HCT116 (cell line): Measurements from ENCODE around the gene NDUFS8. TPM values are rescaled to one million over a fixed set of nuclear protein-coding genes. Genes with fewer than 3 reads are reported as not detected.

Experiments
- ATAC-seq: fragments of 200-7000 bp; cut with Tn5 transposase; 2 replicates; pipeline ENCODE4 v1.9.1; 2020; ENCODE audit warnings: mild to moderate bottlenecking, moderate library complexity
- BruUV-seq: library from RNA; stranded (reverse); fragments of 400-500 nt; replicated peaks from 2 replicates; lab custom pipeline; 2021; lab: Mats Ljungman, UMichigan
- CTCF ChIA-PET: fragments of 300-600 bp; sonication (Branson Sonifier 250); formaldehyde crosslinking; loops from one replicate; lab custom pipeline; 2021; ENCODE audit warnings: antibody characterized with exemption; lab: Charles Lee
- POLR2A ChIA-PET: fragments of 300-600, 350-600 bp; sonication (Branson Sonifier 250); formaldehyde crosslinking; loops from one replicate; lab custom pipeline; 2021; ENCODE audit warnings: antibody characterized with exemption; lab: Charles Lee
- RAD21 ChIA-PET, 2 experiments: fragments of 300-600 bp; sonication (Branson Sonifier 250); formaldehyde crosslinking; loops; one replicate each; lab custom pipeline; 2023; ENCODE audit warnings: low total read pairs in 2 of 2; ENCODE audit not compliant: uncharacterized antibody in 2 of 2, unreplicated experiment in 2 of 2, low non-redundant PET in 1 of 2; lab: Charles Lee
- DNase-seq: peaks from one replicate; pipeline ENCODE4 v3.0.0-alpha.2; 2010; ENCODE audit warnings: low read depth, low spot score
- H2AFZ ChIP-seq: fragments of 200-600 bp; shearing (Covaris generic), sonication (generic); 2 replicates; pipeline ENCODE4 v1.6.1; 2017; ENCODE audit warnings: low read depth, mixed run types, mixed read lengths, antibody characterized with exemption, low read length; ENCODE audit not compliant: poor library complexity, severe bottlenecking
- H3K27ac ChIP-seq: 2 replicates; pipeline ENCODE4 v1.5.1; 2012; ENCODE audit warnings: low read depth, low read length
- H3K27me3 ChIP-seq: fragments of 200-600 bp; sonication (generic); 2 replicates; pipeline ENCODE4 v1.6.1; 2016; ENCODE audit warnings: mixed run types, low read length, mixed read lengths; ENCODE audit not compliant: insufficient read depth
- H3K36me3 ChIP-seq, 2 experiments: fragments of 200-500 bp in 1 of 2; fragments of 200-600 bp in 1 of 2; sonication (Bioruptor generic) in 1 of 2; sonication (generic) in 1 of 2; 2 replicates each; pipeline versions ENCODE4 v1.5.1 to v1.6.1; 2014 to 2016; ENCODE audit warnings: low read length in 2 of 2, inconsistent platforms in 1 of 2, mixed read lengths in 1 of 2, mixed run types in 1 of 2; ENCODE audit not compliant: insufficient read depth in 2 of 2, control insufficient read depth in 1 of 2
- H3K4me1 ChIP-seq, 2 experiments: fragments of 200-600 bp in 1 of 2; sonication (generic) in 1 of 2; 2 replicates each; pipeline versions ENCODE4 v1.5.1 to v1.6.1; 2012 to 2017; ENCODE audit warnings: low read length in 2 of 2, inconsistent platforms in 1 of 2, mild to moderate bottlenecking in 1 of 2, mixed read lengths in 1 of 2, mixed run types in 1 of 2, moderate library complexity in 1 of 2; ENCODE audit not compliant: insufficient read depth in 2 of 2, control insufficient read depth in 1 of 2
- H3K4me2 ChIP-seq: fragments of 200-600 bp; sonication (generic); 2 replicates; pipeline ENCODE4 v1.6.1; 2017; ENCODE audit warnings: mixed run types, low read length, mixed read lengths
- H3K4me3 ChIP-seq, 2 experiments: fragments of 200-600 bp in 1 of 2; sonication (generic) in 1 of 2; replicated peaks in 1 of 2; 2 replicates each; pipeline ENCODE4 v1.5.1; 2011 to 2016; ENCODE audit warnings: low read length in 2 of 2, control low read depth in 1 of 2, low read depth in 1 of 2, mild to moderate bottlenecking in 1 of 2, mixed read lengths in 1 of 2, mixed run types in 1 of 2
- H3K79me2 ChIP-seq: fragments of 200-600 bp; sonication (generic); 2 replicates; pipeline ENCODE4 v1.6.1; 2017; ENCODE audit warnings: mild to moderate bottlenecking, mixed run types, low read length, moderate library complexity, mixed read lengths; ENCODE audit not compliant: insufficient read depth
- H3K9ac ChIP-seq: fragments of 200-600 bp; sonication (generic); 2 replicates; pipeline ENCODE4 v1.6.1; 2016; ENCODE audit warnings: low read length, mixed read lengths
- H3K9me2 ChIP-seq: fragments of 200-600 bp; sonication (generic), shearing (Covaris generic); 2 replicates; pipeline ENCODE4 v1.6.1; 2017; ENCODE audit warnings: mixed run types, mild to moderate bottlenecking, moderate library complexity; ENCODE audit not compliant: insufficient read depth
- H3K9me3 ChIP-seq, 2 experiments: fragments of 200-500 bp in 1 of 2; fragments of 200-600 bp in 1 of 2; sonication (Bioruptor generic) in 1 of 2; sonication (generic) in 1 of 2; 2 replicates each; pipeline ENCODE4 v1.6.1; 2014 to 2017; ENCODE audit warnings: low read length in 2 of 2, mixed read lengths in 2 of 2, inconsistent platforms in 1 of 2, low read depth in 1 of 2, mild to moderate bottlenecking in 1 of 2, mixed run types in 1 of 2, moderate library complexity in 1 of 2; ENCODE audit not compliant: control insufficient read depth in 1 of 2, insufficient read depth in 1 of 2
- H4K20me1 ChIP-seq: fragments of 200-600 bp; sonication (generic), shearing (Covaris generic); 2 replicates; pipeline ENCODE4 v1.6.1; 2017; ENCODE audit warnings: mixed run types, mild to moderate bottlenecking, moderate library complexity; ENCODE audit not compliant: insufficient read depth
- CBX3 ChIP-seq: IDR thresholded peaks from 2 replicates; pipeline ENCODE4 v1.6.1; 2012; ENCODE audit warnings: low read depth
- ELF1 ChIP-seq: IDR thresholded peaks from 2 replicates; pipeline ENCODE4 v1.6.1; 2012; ENCODE audit warnings: low read depth, borderline replicate concordance
- EZH2phosphoT487 ChIP-seq: fragments of 200-600 bp; IDR thresholded peaks from 2 replicates; pipeline ENCODE4 v1.6.1; 2018; ENCODE audit warnings: antibody characterized with exemption, borderline replicate concordance
- FOSL1 ChIP-seq: IDR thresholded peaks from 2 replicates; pipeline ENCODE4 v1.6.1; 2012; ENCODE audit warnings: low read depth
- JUND ChIP-seq: IDR thresholded peaks from 2 replicates; pipeline ENCODE4 v1.6.1; 2012
- POLR2A ChIP-seq: IDR thresholded peaks from 2 replicates; pipeline ENCODE4 v1.7.0; 2011; ENCODE audit warnings: borderline replicate concordance; ENCODE audit not compliant: insufficient read depth, insufficient read length; ENCODE audit errors: extremely low read depth
- POLR2AphosphoS5 ChIP-seq: IDR thresholded peaks from 2 replicates; pipeline ENCODE4 v1.6.1; 2011; ENCODE audit warnings: mild to moderate bottlenecking, low read depth, low read length, moderate library complexity
- RAD21 ChIP-seq: IDR thresholded peaks from 2 replicates; pipeline ENCODE4 v1.6.1; 2012; ENCODE audit warnings: low read depth, mild to moderate bottlenecking
- SIN3A ChIP-seq: IDR thresholded peaks from 2 replicates; pipeline ENCODE4 v1.6.1; 2012; ENCODE audit warnings: low read depth
- SP1 ChIP-seq: IDR thresholded peaks from 2 replicates; pipeline ENCODE4 v1.6.1; 2012; ENCODE audit warnings: low read depth
- TCF7L2 ChIP-seq: IDR thresholded peaks from 2 replicates; pipeline ENCODE4 v1.7.0; 2011; ENCODE audit warnings: borderline replicate concordance, inconsistent platforms; ENCODE audit not compliant: insufficient read depth, insufficient read length; ENCODE audit errors: extremely low read depth
- YY1 ChIP-seq: IDR thresholded peaks from 2 replicates; pipeline ENCODE4 v1.6.1; 2011; ENCODE audit warnings: low read length, low read depth, moderate library complexity, mild to moderate bottlenecking; ENCODE audit not compliant: insufficient replicate concordance; ENCODE audit errors: extremely low read depth
- ZFX ChIP-seq: fragments of 450-650 bp; IDR thresholded peaks from 2 replicates; pipeline ENCODE4 v1.6.1; 2017
- intact Hi-C: fragments of 100-400 bp; cut with micrococcal nuclease; formaldehyde crosslinking; loops from 2 replicates; pipeline ENCODE4 v1.10.0; 2022
- total RNA-seq: library from RNA; stranded (reverse); gene quantifications from one replicate; pipeline ENCODE4 v1.2.1, GENCODE V29; 2021; ENCODE audit not compliant: unreplicated experiment
- TF ChIP-seq, protein P1 (sequence below): IDR thresholded peaks from 2 replicates; pipeline ENCODE4 v1.6.1; 2012
- TF ChIP-seq, protein P2 (sequence below): IDR thresholded peaks from 2 replicates; pipeline ENCODE4 v1.6.1; 2012; ENCODE audit warnings: low read depth

NDUFS8 gene
- total RNA-seq, 1 experiment from 2014 or later: 189 TPM

DNA sequence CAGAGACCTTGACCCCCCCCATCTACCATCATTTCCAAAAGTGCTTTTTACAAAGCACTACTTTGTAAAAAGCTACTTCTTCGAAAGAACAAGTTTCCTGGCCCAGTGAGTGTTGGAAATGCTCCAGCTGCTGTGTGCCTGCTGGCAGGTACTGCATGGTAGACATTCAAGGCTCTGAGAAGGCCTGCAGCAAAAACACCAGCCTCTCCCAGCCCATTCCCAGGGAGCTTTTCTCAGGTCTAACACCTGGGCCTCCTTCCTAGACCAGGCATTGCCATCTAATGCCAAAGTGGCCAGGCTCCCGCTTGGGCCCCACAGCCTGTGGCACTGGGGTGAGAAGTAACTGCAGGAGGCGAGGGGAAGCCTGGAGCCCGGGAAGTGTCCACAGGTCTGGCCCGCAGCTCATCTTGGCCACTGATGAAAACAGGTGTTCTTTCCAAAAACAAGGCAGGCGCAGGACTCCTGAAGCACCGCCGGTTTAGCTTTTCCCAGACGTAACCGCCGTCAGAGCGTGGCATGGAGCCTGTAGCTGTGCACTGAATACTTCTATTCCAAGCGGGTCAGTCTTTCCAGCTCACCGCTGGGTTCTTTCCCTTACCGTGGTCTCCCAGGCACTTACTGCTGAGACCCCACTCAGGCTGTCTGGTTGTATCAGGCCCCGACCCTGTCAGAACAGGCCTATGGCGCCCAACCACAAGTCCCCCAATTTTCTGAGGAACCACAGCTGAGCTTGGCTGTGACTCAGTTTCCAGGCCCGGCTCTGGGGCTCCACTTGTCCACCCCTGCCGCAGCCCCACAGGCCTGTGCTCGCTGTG is 7.1 kb downstream of the NDUFS8 start:
- no peaks in the 10 kb centered on the region for H3K9me3 ChIP-seq
- peak overlapping the region; percentile 87 for H3K27ac ChIP-seq
- H3K9me2 ChIP-seq: no peaks in the 10 kb centered on the region
- BruUV-seq: no TSS peak
- peaks cover 4 to 24% of the 10 kb centered on the region in 2 experiments; a peak in 2 of 4 replicates for H3K36me3 ChIP-seq
- DNase-seq (no peak), ATAC-seq (no peak)
- peaks cover 34% of the 10 kb centered on the region for H3K79me2 ChIP-seq
- H3K27me3 ChIP-seq: no peaks in the 10 kb centered on the region
- RAD21 ChIA-PET: no interaction called here
- TF ChIP-seq SP1 (no peak), POLR2AphosphoS5 (no peak; the same call in 1 of the 2 replicates), POLR2A (no peak), FOSL1 (no peak), EZH2phosphoT487 (no peak), ELF1 (no peak), RAD21 (no peak), YY1 (no peak), CBX3 (no peak), SIN3A (no peak), ZFX (no peak), TCF7L2 (no peak), JUND (no peak)
- TF ChIP-seq, protein P1, sequence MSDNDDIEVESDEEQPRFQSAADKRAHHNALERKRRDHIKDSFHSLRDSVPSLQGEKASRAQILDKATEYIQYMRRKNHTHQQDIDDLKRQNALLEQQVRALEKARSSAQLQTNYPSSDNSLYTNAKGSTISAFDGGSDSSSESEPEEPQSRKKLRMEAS: no peak
- TF ChIP-seq, protein P2, sequence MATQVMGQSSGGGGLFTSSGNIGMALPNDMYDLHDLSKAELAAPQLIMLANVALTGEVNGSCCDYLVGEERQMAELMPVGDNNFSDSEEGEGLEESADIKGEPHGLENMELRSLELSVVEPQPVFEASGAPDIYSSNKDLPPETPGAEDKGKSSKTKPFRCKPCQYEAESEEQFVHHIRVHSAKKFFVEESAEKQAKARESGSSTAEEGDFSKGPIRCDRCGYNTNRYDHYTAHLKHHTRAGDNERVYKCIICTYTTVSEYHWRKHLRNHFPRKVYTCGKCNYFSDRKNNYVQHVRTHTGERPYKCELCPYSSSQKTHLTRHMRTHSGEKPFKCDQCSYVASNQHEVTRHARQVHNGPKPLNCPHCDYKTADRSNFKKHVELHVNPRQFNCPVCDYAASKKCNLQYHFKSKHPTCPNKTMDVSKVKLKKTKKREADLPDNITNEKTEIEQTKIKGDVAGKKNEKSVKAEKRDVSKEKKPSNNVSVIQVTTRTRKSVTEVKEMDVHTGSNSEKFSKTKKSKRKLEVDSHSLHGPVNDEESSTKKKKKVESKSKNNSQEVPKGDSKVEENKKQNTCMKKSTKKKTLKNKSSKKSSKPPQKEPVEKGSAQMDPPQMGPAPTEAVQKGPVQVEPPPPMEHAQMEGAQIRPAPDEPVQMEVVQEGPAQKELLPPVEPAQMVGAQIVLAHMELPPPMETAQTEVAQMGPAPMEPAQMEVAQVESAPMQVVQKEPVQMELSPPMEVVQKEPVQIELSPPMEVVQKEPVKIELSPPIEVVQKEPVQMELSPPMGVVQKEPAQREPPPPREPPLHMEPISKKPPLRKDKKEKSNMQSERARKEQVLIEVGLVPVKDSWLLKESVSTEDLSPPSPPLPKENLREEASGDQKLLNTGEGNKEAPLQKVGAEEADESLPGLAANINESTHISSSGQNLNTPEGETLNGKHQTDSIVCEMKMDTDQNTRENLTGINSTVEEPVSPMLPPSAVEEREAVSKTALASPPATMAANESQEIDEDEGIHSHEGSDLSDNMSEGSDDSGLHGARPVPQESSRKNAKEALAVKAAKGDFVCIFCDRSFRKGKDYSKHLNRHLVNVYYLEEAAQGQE: no peak
- H4K20me1 ChIP-seq: no peaks in the 10 kb centered on the region
- peak overlapping the region; percentile 85 for H3K4me2 ChIP-seq
- H3K4me3 ChIP-seq: no peak overlapping the region; a peak in 1 of 4 replicates
- CTCF ChIA-PET: no interaction called here
- H3K9ac ChIP-seq: no peak overlapping the region
- POLR2A ChIA-PET: interaction anchor here (1.7 kb wide), 1 partner anchor 28 kb away, joined by 5 read pairs; the partner anchor contains the start of gene ALDH3B1
- intact Hi-C loops: loop anchor here (10.0 kb wide), 1 partner anchor 87 kb away; the partner anchor contains the start of gene CHKA
- H2AFZ ChIP-seq: no peak overlapping the region
- peaks cover 9 to 23% of the 10 kb centered on the region in 2 experiments; a peak in 3 of 4 replicates for H3K4me1 ChIP-seq
